Measurements from ENCODE around the gene BHLHE23.

BHLHE23 gene

DNA sequence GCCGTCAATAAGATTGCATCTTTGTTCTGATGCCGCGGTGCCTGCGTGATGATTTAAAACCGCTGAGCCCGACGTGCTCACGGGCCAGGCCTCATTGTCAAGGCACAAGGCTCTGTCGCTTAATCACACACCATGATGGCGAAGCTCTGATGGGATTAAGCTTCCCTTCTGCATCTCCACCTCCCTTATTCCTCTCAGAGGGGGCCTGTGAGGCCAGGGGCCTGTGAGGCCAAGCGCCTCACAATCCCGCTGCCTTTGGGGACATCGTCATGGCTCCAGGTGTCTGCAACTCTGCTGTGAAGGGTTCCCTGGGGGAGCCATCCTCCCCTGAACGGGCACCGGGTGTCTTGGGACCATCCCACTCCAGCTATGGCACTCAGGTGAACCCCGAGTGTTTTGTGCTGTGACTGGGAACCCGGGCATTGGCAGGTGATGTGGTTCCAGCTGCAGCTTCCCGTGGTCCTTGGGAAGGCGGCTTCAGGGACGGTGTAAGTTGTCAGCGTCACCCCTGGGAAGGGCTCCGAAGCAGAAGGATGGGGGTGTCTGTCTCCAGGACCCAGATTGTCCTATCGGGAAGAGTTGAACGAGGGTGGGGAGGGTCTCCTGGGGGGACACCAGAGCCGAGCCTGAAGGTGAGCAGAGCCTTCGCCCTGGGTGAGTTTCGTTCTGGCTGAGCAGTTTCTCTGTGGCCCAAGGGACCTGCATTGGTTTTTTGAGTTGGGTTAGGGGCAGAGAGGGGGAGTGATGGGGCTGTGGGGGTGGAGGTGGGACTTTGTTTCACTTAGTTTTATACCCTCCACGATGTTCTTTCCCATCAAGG is 18.0 kb upstream of the BHLHE23 start:
- no peak for DNase-seq

DNA sequence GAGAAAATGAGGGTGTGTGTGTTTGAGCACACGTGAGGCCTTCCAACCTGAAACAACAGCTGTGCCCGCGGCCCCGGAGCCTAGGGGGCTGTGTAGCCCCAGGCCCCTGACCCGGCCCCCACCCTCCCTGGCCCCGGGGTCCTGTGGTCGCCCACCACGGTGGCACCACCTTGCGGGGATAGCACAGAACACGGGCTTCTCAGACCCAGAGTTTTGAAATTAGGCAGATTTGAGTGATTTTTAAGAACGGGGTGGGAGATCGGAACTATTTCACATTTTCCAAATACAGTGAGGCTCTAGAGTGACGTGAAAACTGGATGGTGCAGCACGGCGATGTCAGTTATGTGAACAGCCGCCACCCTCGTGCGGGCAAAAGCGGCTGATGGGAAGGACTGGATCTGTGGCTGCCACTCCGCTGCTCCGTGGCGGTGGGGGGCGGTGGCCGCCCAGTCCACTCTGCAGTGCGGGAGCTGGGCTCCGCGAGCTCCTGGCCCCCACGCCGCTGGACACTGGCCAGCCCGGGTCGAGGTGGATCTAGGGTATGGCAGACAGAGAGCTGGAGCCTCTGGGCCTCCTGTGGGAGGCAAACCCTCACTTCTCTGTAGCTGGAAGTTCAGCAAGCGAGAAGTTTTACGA is 17.3 kb upstream of the BHLHE23 start:
- no peak for DNase-seq

DNA sequence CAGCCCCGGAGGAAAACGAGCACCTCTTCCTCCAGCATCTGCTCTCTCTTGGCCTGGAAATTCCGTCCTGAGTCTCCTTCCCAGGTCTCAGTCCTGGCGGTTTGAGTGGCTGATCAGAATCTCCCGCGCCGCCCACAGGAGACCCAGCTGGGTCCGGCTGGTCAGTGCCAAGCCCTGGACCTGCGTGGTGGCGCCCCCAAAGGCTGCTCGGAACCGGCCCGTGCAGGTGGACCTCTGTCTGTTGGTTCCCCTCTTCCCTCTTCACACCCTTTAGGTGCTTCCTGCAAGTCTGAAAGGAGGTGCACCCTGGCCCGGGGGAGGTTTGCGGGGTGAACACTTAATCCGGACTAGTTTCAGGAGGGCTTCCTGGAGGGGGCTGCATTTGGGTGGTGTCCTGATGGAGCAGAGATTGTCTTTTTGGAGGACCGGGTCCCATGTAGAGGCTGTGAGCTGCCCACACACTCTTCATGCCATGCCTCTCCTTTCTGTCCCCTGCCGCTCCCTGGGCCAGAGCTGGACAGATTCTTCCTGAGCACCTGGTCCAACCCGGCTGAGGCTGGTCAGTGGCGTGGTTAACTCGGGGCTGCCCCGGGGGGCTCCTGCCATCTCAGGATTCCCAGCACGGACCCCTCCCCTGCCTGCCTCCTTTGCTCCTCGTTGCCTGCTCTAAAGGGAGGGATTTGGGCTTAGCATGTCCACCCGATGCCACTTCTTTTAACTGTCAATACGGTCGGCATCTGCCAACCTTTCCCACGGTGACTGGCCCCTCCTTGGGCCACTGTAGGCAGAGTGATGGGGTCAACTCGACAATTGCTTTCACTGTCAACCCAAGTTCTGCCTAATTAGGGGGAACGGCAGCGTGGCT is 16.5 kb upstream of the BHLHE23 start:
- DNase-seq = peak; percentile 27

DNA sequence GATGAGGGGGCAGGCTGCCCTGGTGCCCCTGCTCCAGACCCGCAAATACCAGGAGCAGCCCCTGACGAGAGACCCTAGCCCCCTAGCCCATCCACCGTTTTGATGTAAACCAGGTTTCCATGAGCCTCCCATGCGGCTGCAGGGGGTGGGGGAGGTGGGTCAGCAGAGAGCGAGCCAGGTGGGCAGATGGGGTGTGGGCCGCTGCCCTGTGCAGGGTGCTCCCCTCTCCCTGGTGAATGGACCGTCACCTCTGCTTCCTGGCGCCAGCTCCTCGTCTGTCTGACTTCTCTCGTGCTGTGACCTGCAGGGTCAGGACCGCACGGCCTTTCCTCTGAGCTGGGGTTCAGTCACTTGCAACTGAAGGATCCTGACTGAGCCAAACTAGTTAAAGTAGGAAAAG is 15.7 kb upstream of the BHLHE23 start:
- DNase-seq = no peak

DNA sequence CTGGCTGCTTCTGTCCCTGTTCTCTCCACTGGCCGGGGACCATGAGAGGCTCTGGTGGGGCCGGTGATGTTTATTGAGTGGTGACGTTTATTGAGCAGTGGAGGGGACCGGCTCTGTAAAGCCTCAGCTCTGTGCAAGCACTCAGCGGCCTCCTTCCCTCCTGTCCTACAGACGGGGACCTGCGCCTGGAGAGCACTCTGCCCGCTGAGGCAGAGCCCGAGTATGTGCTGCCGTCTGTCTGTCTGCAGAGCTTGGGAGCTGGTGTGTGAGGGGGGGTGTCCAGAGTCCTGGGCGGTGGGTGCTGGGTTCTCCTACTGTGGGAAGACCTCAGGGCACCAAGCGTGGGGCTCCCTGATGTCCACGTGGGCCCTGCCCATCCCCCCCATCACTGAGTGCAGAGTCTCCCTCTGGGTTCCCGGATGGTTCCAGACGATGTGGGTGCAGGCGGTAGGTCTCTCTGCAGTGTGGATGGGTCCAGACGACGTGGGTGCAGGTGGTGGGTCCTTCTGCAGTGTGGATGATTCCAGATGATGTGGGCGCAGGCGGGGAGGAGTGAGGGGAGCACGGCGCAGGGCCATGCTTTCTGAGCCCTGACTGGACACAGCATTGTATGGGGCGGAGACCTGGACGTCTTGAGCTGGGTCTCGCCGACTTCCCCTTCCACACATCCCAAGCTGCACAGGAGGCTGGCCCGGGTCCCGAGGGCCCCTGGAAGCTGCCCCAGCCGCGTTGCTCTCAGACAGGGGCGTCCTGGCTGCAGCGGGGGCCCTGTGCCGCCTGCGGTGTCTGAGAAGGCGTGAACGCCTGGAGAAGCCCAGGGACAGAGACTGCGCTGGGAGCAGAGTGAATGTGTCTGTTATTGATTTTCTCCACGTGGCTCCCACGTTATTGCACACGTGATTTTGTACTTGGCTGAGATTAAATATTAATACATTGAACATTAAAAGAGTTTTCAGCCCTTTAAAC is 14.9 kb upstream of the BHLHE23 start:
- no peak for DNase-seq

DNA sequence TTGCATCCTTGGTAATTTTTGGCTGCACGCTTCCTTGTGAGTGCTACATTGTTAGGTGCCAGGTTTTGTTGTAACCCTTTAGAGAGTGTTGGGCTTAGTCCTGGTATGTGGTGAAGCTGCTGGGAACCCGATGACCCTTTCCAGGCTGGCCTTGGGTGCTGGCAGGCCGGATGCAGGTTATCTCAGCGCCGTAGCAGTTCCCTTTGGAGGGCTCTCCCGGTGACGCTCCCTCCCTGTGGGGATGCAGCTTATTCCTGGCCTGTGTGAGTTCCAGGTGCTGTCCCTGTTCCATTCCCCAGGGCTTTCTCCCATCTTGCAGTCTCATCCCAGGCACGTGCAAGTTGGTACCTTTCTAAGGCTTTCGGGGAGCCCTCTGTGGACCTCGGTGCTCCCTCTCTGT is 13.9 kb upstream of the BHLHE23 start:
- no peak for DNase-seq

DNA sequence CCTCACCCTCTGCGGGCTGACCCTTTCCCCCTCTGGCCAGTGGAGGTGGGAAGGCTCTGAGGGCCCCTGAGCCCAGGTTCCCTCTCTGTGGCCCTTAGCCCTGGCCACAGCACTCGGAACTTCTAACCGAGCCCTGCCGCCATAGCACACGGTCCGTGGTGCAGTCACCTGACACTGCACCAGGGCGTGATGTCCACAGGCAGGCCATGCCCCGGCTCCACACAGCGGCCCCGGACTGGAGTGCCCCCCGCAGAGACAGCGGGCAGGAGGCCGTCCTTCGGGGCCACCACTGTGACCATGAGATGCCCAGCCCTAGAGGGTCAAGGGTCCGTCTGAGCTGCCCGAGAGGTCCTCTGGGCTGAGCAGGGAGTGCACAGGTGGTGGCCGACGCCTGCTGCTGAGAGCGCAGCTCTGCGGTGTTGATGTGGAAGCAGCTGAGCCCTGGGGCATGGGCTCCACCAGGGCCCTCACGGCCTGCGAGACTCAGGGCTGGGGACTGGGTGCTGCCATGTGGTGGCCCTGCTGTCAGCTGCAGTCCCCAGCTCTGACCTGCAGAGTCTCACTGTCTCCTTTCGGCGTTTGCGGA is 11.2 kb upstream of the BHLHE23 start:
- no peak for DNase-seq

DNA sequence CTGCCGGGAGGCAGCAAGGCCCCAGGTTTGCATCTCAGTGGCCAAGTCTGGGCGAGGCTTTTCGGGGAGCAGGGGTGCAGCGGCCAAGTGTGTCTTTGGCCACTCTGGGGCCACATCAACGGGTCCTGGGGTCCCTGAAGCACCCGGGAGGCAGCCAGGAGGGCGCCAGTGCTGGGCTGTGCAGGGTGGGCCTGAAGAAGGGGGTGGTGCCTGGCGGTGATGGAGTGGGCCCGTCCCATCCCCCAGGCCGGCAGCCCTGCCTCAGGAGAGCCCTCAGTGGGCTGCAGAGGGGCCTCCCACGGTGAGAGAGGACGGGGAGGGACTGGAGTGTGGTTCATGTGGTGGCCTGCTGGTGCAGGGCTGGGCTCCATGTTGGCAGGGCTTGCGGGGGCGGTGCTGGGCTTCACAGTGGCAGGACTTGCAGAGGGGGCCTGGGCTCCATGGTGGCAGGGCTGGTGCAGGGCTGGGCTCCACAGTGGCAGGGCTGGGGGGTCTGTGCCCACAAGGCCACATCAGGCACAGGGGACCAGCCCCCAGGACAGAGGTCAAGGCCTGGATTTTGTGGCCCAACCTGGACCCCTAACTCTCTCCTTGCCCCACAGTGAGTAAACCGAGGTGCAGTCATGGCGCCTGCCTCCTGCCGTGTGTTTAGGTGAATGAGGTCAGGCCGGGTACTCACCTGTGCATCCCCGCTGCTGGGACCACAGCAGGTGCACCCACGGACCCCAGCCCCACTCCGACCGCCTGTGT is 10.5 kb upstream of the BHLHE23 start:
- no peak for DNase-seq

DNA sequence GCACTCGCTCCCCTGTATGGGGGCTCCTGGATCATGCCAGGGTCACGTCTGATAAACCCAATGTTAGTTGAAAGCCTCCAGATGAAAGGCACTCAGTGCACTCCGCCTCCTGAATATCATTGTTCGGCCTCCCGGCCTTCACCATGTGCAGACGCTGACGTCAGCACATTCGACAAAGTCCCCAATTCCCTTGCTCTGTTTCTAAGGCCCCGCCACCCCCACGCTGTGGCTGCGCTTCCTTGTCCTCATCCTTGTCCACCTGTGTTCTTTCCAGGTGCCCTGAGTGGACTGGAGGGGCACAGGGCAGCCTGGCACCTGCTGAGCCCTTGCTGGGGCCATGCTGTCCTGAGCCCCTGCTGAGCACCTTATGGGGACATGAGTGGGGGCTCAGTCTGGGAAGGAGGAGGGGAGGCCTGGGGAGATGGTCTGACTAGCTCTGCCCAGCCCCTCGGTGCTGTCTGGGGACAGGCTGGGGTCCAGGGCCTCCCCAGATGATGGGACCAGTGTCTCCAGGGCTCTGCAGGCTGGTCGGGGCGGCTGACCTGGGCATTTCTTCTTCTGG is 9.8 kb upstream of the BHLHE23 start:
- DNase-seq = no peak

DNA sequence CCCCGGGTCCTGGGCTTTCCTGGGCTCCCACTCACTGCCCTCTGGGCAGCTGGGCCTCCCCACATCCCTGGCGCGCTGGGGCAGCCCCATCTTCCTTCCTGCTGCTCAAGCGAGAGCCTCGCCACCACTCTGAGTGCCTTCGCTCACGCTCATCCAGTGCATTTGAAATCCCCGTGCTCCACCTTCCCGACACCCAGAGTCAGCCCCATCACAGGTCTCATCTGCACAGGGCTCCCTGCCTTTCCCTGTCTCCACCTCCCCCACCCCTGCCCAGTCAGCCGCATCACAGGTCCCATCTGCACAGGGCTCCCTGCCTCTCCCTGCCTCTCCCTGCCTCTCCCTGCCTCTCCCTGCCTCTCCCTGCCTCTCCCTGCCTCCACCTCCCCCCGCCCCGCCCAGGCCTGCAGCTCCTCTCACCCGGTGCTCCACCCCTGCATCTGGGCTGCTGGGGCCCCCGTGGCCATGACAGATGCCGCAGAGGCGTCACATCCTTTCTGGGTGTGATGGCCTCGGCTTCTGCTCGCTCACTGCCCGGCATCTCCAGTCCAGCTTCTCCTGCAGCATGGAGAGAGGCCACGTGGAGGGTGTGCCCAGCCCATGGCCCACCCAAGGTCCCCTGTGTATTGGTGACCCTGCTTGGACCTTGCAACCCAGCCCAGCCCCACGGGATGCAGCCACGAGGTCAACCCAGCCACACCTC is 9.0 kb upstream of the BHLHE23 start:
- DNase-seq = no peak

DNA sequence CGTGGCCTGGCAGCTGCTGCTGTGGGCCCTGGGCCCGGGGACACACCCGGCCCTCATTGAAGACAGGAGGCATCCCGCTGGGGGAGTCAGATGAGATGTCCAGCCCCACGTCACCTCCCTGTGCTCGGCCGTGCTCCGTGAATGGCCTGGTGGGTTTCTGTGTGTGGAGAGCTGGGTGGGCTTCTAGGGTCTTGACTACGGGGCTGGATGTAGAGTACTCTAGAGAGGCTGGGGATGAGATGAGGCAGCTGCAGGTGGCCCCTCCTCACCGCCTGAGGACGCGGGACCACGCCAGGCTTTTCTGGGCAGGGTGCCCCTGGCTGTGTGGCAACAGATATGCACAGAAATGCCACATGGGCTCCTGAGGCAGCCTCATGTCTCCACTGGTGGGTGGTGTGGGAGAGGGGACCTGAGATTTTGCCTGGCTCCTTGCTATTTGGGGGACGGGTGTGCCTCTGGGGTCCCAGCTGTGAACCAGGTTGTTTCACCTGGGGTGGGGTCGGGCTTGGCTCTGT is 8.4 kb upstream of the BHLHE23 start:
- DNase-seq = no peak

DNA sequence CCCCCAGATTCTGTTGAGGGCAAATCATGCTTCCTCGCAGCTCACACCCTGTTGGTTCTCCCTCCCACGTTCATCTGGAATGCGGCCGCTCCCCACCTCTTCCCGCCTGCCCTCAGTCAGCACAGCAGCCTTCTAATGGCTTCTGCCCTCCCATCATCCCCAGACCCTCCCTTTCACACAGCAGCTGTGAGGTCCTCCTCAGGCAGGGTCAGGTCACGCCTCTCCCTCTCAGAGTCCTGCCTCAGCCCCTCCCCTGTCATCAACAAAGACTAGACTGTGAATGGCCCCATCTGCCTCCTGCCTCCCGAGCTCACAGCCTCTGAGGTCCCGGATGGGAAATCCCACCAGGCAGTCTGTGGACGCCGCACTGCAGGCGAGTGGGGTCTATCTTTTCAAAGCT is 7.9 kb upstream of the BHLHE23 start:
- no peak for DNase-seq

DNA sequence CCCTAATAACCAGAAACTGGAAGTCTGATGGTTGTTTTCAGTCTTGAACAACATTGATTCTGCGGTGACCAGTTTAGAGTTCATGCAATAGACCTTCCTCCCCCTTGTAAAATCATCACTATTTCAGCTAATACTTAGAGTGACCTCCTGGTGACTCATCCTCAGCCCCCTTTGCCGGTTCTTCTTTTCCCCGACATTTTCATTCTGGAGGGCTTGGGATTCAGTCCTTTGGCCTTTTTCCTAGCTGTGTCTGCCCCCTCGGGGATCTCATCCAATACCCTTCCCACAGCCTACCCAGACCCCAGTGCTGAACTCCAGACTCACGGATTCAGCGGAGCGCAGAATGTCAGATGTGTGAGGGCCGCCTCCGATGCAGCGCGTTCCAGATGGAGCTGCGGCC is 7.5 kb upstream of the BHLHE23 start:
- DNase-seq = no peak

DNA sequence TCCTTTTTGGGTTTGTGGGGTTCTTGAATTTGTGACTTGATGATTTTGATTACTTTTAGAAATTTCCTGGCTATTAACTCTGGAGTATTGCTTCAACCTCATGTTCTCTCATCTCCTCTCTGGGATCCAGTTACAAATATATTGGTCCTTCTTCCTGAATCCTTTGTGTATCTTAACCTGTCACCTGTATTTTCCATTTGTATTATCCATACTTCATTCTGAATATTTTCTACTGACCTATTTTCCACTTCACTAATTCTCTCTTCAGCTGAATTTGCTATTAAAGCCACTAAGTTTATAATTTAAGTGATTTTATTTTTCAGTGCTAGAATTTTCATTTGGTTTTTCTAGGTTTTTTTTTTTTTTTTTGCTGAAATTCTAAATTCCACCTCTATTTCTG is 6.4 kb upstream of the BHLHE23 start:
- DNase-seq = no peak

DNA sequence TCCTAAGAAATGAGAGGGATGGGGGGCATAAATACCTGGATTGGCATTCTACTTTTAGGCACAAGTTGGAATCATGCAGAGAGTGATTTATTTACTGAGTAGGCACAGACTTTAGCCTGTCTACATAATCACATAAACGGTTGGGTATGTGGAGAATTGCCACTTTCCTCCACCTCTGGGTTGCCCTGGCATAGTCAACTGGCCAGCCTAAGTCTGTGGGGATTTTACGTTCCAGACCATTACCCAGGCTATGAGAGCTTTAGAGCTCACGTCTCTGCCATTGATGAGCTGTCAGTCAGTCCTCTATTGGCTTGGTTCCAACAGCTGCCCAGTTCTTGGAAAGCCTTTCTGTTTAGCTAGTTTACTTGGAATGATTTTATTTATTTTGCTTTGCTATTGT is 5.0 kb upstream of the BHLHE23 start:
- no peak for DNase-seq

DNA sequence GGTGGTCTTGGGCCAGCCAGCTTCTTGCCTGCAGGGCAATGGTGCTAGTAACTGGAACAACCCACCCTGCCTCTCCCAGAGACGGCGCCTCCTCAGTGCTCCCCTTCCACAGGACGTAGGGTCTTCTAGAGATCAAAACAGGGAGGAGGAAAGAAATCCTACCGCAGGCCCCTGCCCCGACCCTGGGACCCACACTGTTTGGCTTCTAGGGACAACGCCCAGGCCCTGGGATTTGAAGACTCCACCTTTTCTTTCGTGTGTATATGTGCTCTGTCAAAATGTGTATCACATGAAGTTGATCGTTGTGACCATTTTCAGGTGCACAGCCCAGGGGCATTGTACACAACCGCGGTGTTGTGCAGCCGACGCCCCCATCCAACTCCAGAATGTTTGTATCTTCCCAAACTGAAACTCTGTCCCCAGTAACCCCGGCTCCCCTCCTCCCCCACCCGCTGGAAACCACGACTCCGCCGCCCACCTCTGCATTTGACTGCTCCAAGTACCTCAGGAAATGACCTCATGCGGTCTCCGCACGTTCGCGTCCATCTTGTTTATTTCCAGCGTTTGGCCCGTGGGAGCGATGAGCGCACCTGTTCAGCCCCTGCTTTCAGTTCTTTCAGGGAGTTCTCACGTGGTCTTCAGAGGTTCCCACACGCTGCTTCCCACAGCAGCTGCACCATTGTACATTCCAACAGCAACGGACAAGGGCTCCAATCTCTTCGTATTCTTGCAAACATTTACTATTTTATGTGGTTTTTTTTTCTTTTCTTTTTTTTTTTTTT is 3.4 kb upstream of the BHLHE23 start:
- no peak for DNase-seq

DNA sequence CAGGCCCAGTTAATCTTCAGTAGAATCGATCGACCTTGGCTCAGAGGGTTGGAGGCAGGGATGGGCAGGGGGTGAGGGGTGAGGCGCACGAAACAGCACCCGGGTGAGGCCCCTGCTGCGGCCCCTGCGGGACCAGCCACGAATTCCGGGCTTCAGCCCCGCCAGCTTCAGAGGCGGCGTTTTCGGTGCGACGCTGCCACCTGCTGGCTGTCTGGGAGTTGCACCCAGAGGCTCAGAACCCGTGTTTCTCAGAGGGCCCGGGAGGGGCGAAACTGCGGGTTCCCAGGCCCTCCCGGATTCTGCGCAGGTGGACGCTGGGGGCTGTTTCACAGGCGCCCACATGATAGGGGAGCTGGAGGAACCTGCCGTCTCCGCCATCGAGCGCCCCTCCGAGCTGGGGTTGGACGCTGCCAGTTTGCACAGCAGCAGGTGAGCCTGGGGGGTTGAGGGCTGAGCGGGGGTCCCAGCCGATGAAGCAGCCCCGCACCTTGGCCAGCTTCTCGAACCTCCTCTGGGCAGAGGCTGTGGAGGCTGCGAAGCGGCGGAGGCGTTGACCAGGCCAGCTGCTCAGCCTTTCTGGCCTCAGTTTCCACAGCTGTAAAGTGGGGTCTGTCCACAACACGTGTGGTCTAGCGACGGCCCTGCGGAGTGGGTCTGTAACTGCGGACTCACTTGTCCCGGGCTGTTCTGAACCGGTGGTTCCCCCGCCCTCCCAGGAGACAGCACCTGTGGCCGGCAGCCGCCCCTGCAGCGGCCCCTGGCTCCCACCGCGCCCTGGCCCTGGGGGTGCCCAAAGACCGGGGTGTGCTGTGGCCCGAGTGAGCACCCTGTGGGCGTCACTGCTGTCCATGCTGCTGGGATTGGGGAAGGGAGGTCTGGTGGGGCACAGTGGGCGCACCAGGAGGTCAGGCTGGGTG is 2.5 kb upstream of the BHLHE23 start:
- peak; percentile 100 for DNase-seq

DNA sequence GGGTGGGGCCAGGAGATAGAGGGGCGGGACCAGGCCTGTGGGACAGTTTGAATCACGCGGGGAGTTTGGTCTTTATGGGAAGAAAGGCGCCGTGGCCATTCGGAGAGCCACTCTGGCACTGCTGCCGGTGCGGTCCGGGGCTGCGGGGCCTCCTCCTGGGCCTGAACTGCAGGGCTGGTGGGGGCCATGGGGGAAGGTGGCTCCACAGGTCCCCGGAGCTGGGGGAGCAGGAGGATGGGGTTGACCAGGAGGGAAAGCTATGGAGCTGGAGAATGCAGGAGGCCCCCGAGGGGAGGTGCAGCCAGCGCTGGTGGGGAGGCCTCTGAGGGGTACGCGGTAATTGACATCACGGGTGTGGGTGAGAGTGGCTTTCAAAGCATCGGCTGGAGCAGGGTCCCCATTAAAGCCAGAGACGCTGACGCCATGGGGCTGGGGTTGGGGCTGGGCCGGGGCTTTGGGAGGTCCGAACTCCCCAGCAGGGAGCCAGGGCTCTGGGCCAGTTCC is 1.8 kb upstream of the BHLHE23 start:
- peak; percentile 92 for DNase-seq

Data from 8988T (cell line).